ENCODE measurements around the gene CHAD.
"Not testable (repeated sequence)": the region's sequence is repeated elsewhere in the genome, so short reads cannot be mapped to it uniquely, and the experiment has no call there.

CHAD gene

GRCh38 chr17:50492214-50492613 is 23.5 kb upstream of the CHAD start:
- DNase-seq = no peak

- no peak for DNase-seq
Observed at GRCh38 chr17:50491505-50491904, 22.8 kb upstream of the CHAD start.

GRCh38 chr17:50488880-50489279 is 20.2 kb upstream of the CHAD start:
- no peak for DNase-seq

- DNase-seq = no peak
Observed at GRCh38 chr17:50487213-50488096, 18.8 kb upstream of the CHAD start.

GRCh38 chr17:50484386-50485155 is 15.9 kb upstream of the CHAD start:
- no peak for DNase-seq

GRCh38 chr17:50483266-50483665 is 14.6 kb upstream of the CHAD start:
- no peak for DNase-seq

GRCh38 chr17:50482516-50482915 is 13.8 kb upstream of the CHAD start:
- DNase-seq = peak; percentile 73

GRCh38 chr17:50482110-50482509 is 13.4 kb upstream of the CHAD start:
- no peak for DNase-seq

GRCh38 chr17:50481648-50482047 is 13.0 kb upstream of the CHAD start:
- no peak for DNase-seq

- no peak for DNase-seq
Observed at GRCh38 chr17:50480854-50481490, 12.3 kb upstream of the CHAD start.

GRCh38 chr17:50480142-50480764 is 11.6 kb upstream of the CHAD start:
- no peak for DNase-seq

- DNase-seq = peak; percentile 28
Observed at GRCh38 chr17:50479522-50480141, 11.0 kb upstream of the CHAD start.

GRCh38 chr17:50478391-50479381 is 10.0 kb upstream of the CHAD start, which contains the start of gene RSAD1:
Gene RSAD1 (plus strand): TSS chr17:50478860. CDS start chr17:50478885, 25 bp downstream.
- peak; percentile 84 for DNase-seq

GRCh38 chr17:50477976-50478375 is 9.3 kb upstream of the CHAD start:
- DNase-seq = no peak

GRCh38 chr17:50476545-50477315 is 8.1 kb upstream of the CHAD start:
- DNase-seq = no peak

GRCh38 chr17:50475775-50476544 is 7.3 kb upstream of the CHAD start:
- not testable (repeated sequence) for DNase-seq

GRCh38 chr17:50475362-50475761 is 6.7 kb upstream of the CHAD start:
- DNase-seq = no peak

- no peak for DNase-seq
Observed at GRCh38 chr17:50474523-50474922, 5.8 kb upstream of the CHAD start.

GRCh38 chr17:50473901-50474300 is 5.2 kb upstream of the CHAD start:
- no peak for DNase-seq

GRCh38 chr17:50472761-50473161 is 4.1 kb upstream of the CHAD start:
- DNase-seq = not testable (repeated sequence)
